B cell (primary cell): ENCODE data around the gene RNF220.
"Not testable (repeated sequence)": the region's sequence is repeated elsewhere in the genome, so short reads cannot be mapped to it uniquely, and the experiment has no call there.

ENCODE experiments used
- EZH2 ChIP-seq: IDR thresholded peaks from 2 replicates; pipeline ENCODE4 v1.6.1; 2012; ENCODE audit warnings: borderline replicate concordance, low read depth, mild to moderate bottlenecking, moderate library complexity, low read length; ENCODE audit not compliant: insufficient read depth, poor library complexity, severe bottlenecking
- TF ChIP-seq, protein P1 (sequence below): fragments of 200-600 bp; IDR thresholded peaks from one replicate; pipeline ENCODE4 v1.8.0; 2022; ENCODE audit warnings: antibody characterized with exemption, mild to moderate bottlenecking

DNA sequence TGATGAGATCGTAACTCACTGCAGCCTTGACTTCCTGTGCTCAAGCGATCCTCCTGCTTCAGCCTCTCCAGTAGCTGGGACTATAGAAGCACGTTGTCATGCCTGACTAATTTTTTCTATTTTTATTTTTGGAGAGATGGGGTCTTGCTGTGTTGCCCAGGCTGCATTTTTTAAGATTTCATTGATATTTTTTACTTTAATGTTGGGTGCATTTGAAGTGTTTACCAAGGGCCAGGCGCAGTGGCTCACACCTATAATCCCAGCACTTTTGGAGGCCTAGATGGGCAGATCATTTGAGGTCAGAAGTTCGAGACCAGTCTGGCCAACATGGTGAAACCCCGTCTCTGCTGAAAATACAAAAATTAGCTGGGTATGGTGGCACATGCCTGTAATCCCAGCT is 97.8 kb downstream of the RNF220 start:
- TF ChIP-seq, protein P1, sequence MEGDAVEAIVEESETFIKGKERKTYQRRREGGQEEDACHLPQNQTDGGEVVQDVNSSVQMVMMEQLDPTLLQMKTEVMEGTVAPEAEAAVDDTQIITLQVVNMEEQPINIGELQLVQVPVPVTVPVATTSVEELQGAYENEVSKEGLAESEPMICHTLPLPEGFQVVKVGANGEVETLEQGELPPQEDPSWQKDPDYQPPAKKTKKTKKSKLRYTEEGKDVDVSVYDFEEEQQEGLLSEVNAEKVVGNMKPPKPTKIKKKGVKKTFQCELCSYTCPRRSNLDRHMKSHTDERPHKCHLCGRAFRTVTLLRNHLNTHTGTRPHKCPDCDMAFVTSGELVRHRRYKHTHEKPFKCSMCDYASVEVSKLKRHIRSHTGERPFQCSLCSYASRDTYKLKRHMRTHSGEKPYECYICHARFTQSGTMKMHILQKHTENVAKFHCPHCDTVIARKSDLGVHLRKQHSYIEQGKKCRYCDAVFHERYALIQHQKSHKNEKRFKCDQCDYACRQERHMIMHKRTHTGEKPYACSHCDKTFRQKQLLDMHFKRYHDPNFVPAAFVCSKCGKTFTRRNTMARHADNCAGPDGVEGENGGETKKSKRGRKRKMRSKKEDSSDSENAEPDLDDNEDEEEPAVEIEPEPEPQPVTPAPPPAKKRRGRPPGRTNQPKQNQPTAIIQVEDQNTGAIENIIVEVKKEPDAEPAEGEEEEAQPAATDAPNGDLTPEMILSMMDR, result not testable (repeated sequence)
- TF ChIP-seq EZH2, result not testable (repeated sequence)
